Vagina (tissue), 2 donors: Measurements from ENCODE around the gene CEP170B. TPM values are rescaled to one million over a fixed set of nuclear protein-coding genes. Genes with fewer than 3 reads are reported as not detected.

Experiments used
- DNase-seq, 2 donors: peaks; one replicate each; pipeline ENCODE4 v3.0.0-alpha.2; 2017; ENCODE audit errors: extremely low spot score in 2 of 2
- H3K27ac ChIP-seq: fragments of 200-600 bp; sonication (generic); one replicate; pipeline ENCODE4 v1.5.1; 2019
- H3K27me3 ChIP-seq: fragments of 200-600 bp; sonication (generic); one replicate; pipeline ENCODE4 v1.5.1; 2019
- H3K36me3 ChIP-seq, 2 donors: fragments of 200-600 bp; sonication (generic); one replicate each; pipeline ENCODE4 v1.5.1; 2017 to 2019
- H3K4me1 ChIP-seq: fragments of 200-600 bp; sonication (generic); one replicate; pipeline ENCODE4 v1.5.1; 2019
- H3K4me3 ChIP-seq, 2 donors: fragments of 200-600 bp; sonication (generic); 1 replicate in 1 of 2; 2 replicates in 1 of 2; pipeline ENCODE4 v1.5.1; 2016 to 2019
- H3K9me3 ChIP-seq: fragments of 200-600 bp; sonication (generic); one replicate; pipeline ENCODE4 v1.5.1; 2019
- POLR2A ChIP-seq, 2 donors: fragments of 450-650 bp; IDR thresholded peaks; one replicate each; pipeline ENCODE4 v1.6.1; 2017; ENCODE audit warnings: antibody characterized with exemption in 2 of 2, mild to moderate bottlenecking in 2 of 2, moderate library complexity in 2 of 2
- POLR2AphosphoS5 ChIP-seq, 2 donors: sonication (generic); formaldehyde crosslinking; IDR thresholded peaks; one replicate each; pipeline ENCODE4 v1.9.0; 2017; ENCODE audit warnings: antibody characterized with exemption in 2 of 2, mild to moderate bottlenecking in 2 of 2, low read depth in 1 of 2; ENCODE audit not compliant: insufficient read depth in 1 of 2
- intact Hi-C: fragments of 100-400 bp; cut with DNase I; formaldehyde crosslinking; loops from one replicate; pipeline ENCODE4 v1.15.1; 2023
- total RNA-seq: library from RNA; depleted of rRNA; stranded (reverse); fragments of >200 nt; gene quantifications from one replicate; pipeline ENCODE4 v1.2.3, GENCODE V29; 2016
- TF ChIP-seq, protein P1 (sequence below), 3 experiments: fragments of 450-650 bp in 2 of 3; fragments of 200-600 bp in 1 of 3; sonication (generic) in 1 of 3; IDR thresholded peaks; one replicate each; pipeline ENCODE4 v1.5.1; 2017 to 2019; ENCODE audit warnings: antibody characterized with exemption in 3 of 3, mild to moderate bottlenecking in 2 of 3, moderate library complexity in 2 of 3

The CEP170B gene
- total RNA-seq, 1 donor from 2014 or later = 17.9 TPM

DNA sequence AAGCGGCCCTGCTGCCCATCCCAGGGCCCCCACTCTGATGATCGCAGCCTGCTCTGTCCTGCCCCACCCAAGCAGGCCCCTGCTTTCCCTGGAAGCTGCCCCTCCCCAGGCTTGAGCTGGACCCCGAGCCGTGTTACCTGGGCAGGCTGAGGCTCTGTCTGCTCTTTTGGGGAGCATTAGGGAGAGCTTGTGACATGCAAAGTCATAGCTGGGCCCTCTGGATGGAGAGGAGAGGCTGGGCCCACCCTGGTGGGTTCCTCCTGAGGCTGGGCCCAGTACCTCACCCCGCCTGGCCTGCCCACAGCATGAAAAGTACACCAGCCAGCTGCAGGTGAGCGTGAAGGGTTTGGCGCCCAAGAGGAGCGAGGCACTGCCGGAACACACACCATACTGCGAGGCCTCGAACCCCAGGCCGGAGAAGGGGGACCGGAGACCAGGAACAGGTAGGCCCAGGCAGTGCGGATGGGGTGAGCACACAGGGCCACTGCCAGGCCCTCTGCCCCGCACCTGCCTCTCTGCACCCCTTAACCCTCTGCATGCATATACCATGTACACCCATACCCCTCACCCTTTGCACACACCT, 15.0 kb downstream of the CEP170B start:
- no peaks in the 10 kb centered on the region for H3K9me3 ChIP-seq
- intact Hi-C loops = no loop called here
- no peaks in the 10 kb centered on the region for H3K27me3 ChIP-seq
- TF ChIP-seq POLR2AphosphoS5 (IDR thresholded peaks at IDR 0.05; ENCODE audit: insufficient read depth in 1 of 2, low read depth in 1 of 2) (no peak), POLR2A (IDR thresholded peaks at IDR 0.05) (no peak)
- TF ChIP-seq, protein P1, sequence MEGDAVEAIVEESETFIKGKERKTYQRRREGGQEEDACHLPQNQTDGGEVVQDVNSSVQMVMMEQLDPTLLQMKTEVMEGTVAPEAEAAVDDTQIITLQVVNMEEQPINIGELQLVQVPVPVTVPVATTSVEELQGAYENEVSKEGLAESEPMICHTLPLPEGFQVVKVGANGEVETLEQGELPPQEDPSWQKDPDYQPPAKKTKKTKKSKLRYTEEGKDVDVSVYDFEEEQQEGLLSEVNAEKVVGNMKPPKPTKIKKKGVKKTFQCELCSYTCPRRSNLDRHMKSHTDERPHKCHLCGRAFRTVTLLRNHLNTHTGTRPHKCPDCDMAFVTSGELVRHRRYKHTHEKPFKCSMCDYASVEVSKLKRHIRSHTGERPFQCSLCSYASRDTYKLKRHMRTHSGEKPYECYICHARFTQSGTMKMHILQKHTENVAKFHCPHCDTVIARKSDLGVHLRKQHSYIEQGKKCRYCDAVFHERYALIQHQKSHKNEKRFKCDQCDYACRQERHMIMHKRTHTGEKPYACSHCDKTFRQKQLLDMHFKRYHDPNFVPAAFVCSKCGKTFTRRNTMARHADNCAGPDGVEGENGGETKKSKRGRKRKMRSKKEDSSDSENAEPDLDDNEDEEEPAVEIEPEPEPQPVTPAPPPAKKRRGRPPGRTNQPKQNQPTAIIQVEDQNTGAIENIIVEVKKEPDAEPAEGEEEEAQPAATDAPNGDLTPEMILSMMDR (IDR thresholded peaks at IDR 0.05) = no peak
- H3K4me3 ChIP-seq = no peak overlapping the region
- H3K4me1 ChIP-seq = no peaks in the 10 kb centered on the region
- peaks cover 0 to 24% of the 10 kb centered on the region in 2 donors for H3K36me3 ChIP-seq
- DNase-seq = no peak
- H3K27ac ChIP-seq = no peak overlapping the region

DNA sequence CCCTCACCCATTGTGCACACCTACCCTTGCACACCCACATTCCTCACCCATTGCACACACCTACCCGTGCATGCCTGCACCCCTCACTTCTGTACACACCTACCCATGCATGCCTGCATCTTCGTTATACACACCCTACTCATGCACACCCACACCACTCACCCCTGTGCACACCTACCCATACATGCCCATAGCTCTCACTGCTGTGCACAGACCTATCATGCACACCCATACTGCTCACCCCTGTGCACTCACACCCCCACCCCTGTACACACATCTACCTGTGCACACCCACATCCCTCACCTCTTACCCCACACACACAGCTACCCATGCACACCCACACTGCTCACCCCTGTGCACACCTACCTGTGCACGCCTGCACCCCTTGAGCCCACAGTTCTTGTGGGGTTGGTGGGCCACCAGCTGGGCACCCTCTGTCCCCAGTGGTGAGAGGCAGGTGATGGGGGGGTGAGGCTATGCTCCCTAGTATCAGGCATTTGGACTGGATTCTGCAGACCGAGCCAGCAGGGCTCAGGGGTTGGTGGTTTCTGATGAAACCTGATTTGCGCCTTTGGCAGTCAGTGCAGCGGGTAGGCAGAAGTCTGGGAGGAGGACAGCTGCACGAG, 15.6 kb downstream of the CEP170B start:
- DNase-seq = no peak
- intact Hi-C loops = no loop called here
- H3K4me1 ChIP-seq = no peaks in the 10 kb centered on the region

DNA sequence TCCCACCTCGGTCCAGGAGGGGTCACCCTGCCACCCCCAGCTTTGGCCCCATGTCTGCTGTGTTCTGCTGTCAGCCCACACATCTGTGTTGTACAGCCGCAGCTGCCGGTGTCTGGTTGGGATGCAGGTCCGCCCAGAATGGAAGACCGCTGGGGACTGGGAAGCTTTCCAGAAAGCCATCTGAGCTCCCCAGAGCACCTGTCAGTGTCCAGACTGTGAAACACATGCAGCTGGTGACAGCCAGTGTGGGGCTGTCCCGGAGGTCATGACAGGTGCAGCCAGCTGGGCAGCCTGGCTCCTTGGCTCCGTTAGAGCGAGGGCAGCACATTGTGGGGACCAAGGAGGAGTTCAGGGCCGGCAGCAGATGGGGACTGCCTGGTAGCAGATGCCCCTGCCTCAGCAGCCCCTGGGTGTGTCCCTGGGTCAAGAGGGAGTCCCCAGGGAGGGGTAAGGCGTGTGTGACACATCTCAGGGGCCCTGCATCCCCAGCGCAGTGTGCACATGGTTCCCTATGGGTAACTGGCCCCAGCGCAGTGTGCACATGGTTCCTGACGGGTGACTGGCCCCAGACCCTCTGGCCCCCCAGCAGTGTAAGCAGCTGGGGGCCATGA, 16.4 kb downstream of the CEP170B start:
- H3K36me3 ChIP-seq = peaks cover 0 to 36% of the 10 kb centered on the region in 2 donors

More for the DNA sequence above, 15.6 kb downstream of the CEP170B start:
- no peak overlapping the region for H3K4me3 ChIP-seq
- H3K36me3 ChIP-seq = peaks cover 0 to 29% of the 10 kb centered on the region in 2 donors
- H3K27ac ChIP-seq = no peak overlapping the region
- H3K9me3 ChIP-seq = no peaks in the 10 kb centered on the region
- TF ChIP-seq, protein P1 (IDR thresholded peaks at IDR 0.05) = no peak
- no peaks in the 10 kb centered on the region for H3K27me3 ChIP-seq

DNA sequence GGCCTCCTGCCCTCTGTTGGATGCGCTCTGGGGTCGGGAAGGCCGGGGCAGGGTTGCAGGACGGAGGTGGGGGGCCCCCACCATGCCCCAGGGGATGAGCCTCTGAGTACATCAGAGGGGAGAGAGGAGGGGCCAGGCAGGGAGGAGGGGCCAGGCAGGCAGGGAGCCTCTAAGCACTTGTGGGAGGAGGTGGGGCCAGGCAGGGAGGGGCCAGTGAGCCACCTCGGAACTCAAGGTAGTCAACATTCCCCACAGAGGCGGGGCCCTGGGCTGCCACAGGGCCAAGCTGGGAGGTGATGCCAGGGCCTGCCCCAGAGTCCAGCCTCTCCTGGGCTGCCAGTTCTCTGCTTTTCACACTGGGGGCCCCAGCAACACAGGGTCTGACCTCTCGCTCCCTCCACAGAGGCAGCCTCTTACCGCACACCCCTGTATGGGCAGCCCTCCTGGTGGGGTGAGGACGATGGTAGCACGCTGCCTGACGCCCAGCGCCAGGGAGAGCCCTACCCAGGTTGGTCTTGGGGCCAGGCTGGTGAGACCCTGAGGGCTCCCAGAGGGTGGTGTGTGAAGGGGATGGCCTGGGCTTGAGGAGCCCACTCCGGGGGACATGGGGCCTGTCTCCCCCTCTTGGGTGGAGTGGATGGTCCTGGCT, 17.4 kb downstream of the CEP170B start:
- H3K27ac ChIP-seq = no peak overlapping the region
- H3K4me3 ChIP-seq = no peak overlapping the region
- DNase-seq = no peak
- peaks cover 0 to 43% of the 10 kb centered on the region in 2 donors for H3K36me3 ChIP-seq
- intact Hi-C loops = no loop called here
- H3K27me3 ChIP-seq = no peaks in the 10 kb centered on the region
- no peaks in the 10 kb centered on the region for H3K4me1 ChIP-seq
- no peaks in the 10 kb centered on the region for H3K9me3 ChIP-seq
- TF ChIP-seq, protein P1 (IDR thresholded peaks at IDR 0.05) = no peak
- TF ChIP-seq POLR2AphosphoS5 (IDR thresholded peaks at IDR 0.05; ENCODE audit: insufficient read depth in 1 of 2, low read depth in 1 of 2) (no peak), POLR2A (IDR thresholded peaks at IDR 0.05) (no peak)

More for the DNA sequence above, 16.4 kb downstream of the CEP170B start:
- intact Hi-C loops = no loop called here
- Histone ChIP-seq H3K4me1 (no peaks in the 10 kb centered on the region), H3K9me3 (no peaks in the 10 kb centered on the region), H3K27me3 (no peaks in the 10 kb centered on the region), H3K27ac (no peak overlapping the region), H3K4me3 (no peak overlapping the region)
- DNase-seq = no peak
- TF ChIP-seq POLR2AphosphoS5 (IDR thresholded peaks at IDR 0.05; ENCODE audit: insufficient read depth in 1 of 2, low read depth in 1 of 2) (no peak), POLR2A (IDR thresholded peaks at IDR 0.05) (no peak)
- TF ChIP-seq, protein P1 (IDR thresholded peaks at IDR 0.05) = no peak
